WTC11 (cell line): ENCODE results near the gene SERPINH1. TPM values are rescaled to one million over a fixed set of nuclear protein-coding genes. Genes with fewer than 3 reads are reported as not detected.

Experiments
- total RNA-seq: library from RNA; stranded (reverse); gene quantifications from 3 replicates; pipeline ENCODE4 v1.2.3, GENCODE V29; 2021

Gene SERPINH1
- total RNA-seq, 1 experiment from 2014 or later = 411 TPM

Other genes starting within 250 kb of the SERPINH1 start
- gene ARRB1, start 210.6 kb upstream of the SERPINH1 start, total RNA-seq = 81.0 to 90.1 TPM (median 82.9 TPM) in 3 replicates
- gene RPS3, start 162.7 kb upstream of the SERPINH1 start, total RNA-seq = 3,967 to 4,516 TPM (median 4,446 TPM) in 3 replicates
- gene KLHL35, start 129.1 kb upstream of the SERPINH1 start, total RNA-seq = 0.22 to 0.60 TPM (median 0.39 TPM) in 3 replicates
- 4.7 to 12.2 TPM (median 5.3 TPM) in 3 replicates for gene GDPD5, start 36.3 kb upstream of the SERPINH1 start, total RNA-seq
- 0.27 to 0.90 TPM (median 0.55 TPM) in 3 replicates for gene MAP6, start 106.8 kb downstream of the SERPINH1 start, total RNA-seq
- 0.09 to 0.11 TPM in 2 of 3 replicates, not detected in the other for gene MOGAT2, start 155.6 kb downstream of the SERPINH1 start, total RNA-seq
- gene DGAT2, start 206.5 kb downstream of the SERPINH1 start, total RNA-seq = 1.6 to 3.3 TPM (median 2.8 TPM) in 3 replicates